ENCODE measurements around the gene PDE8A.

- TF ChIP-seq CTCF (IDR thresholded peaks at IDR 0.05): no peak
- no peak for TF ChIP-seq EZH2 (IDR thresholded peaks at IDR 0.05; ENCODE audit: borderline replicate concordance, insufficient read depth, low read depth, low read length, poor library complexity, severe bottlenecking)
Observed at GRCh38 chr15:85063522-85064079, 81.9 kb downstream of the PDE8A start.

All from B cell (primary cell).